ENCODE measurements around the gene C10orf62.
A peak's percentile ranks its signal among the peaks of the same experiment; 100 is the strongest.

Gene C10orf62, protein sequence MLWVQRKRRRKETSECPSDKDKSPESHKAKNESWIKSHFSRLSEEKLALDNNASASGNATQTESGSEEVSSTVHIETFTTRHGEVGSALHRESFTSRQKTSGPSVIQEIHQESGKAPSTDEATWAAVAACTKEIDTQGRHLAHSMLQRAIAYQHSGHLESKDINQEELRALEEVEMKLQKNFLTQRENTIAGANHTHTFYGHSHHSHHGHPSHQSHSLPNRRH

DNA sequence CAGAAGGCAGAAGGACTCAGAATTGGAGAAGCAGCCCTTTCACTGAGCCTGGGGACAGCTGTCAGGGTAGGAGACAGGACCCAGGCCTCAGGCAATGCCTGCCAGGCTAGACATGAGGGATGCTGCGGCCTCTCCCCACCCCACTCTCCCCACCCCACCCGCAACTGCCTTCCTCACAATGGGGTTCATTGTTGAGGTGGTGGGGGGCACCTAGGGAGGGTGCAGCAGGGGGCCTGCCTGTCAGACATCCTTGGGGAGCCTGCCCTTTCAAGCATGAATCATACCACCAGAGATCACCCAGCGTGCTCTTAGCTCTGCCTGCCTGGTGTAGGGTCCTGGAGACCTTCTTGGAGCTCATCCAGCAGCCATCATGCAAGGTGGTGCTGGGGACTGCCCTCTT is at the start of gene C10orf62:
Gene C10orf62, plus strand, starts transcription at position 243 of the 400 bp plus-strand sequence. CDS start 177 bp downstream, outside the sequence.
- H3K36me3 ChIP-seq (ENCODE audit: insufficient read depth, low read length) = no peaks in the 10 kb centered on the region
- no peaks in the 10 kb centered on the region for H3K4me1 ChIP-seq (ENCODE audit: insufficient read depth, low read length)
- no peak within 1 kb of the TSS for H3K9ac ChIP-seq (ENCODE audit: low read depth, low read length)
- H3K9me3 ChIP-seq (ENCODE audit: control insufficient read depth, insufficient read depth, low read length) = no peaks in the 10 kb centered on the region

DNA sequence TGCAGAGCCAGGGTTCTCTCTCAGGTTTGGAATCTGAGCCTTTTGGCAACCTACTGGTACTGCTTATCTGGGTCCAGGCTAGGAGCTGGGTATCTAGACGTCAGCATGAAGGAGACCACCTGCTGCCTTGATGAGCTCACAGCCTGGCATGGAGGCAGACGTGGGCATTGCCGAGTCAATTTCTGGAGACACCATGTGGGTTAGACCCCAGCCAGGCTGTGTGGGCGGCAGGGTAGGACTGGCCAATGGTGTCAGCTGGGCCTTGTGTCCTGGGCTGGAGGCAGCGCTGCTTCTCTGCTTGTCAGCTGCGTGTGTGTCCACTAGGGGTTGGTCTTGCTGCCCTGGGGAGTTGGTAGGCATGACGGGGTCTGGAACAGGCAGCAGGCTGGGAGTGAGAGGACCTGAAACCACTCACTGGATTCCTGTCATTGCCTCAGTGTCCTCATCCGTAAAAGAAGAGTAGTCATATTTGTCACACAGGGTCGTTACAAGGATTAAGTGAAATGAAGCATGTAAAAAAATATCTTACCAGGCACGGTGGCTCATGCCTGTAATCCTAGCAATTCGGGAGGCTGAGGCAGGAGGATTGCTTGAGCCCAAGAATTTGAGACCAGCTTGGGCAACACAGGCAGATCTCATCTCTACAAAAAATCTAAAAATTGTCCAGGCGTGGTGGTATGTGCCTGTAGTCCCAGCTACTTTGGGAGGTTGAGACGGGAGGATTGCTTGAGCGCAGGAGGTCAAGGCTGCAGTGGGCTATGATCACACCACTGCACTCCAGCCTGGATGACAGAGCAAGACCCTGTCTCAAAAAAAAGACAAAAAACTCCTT is 48.6 kb upstream of the C10orf62 start:
- H3K36me3 ChIP-seq (ENCODE audit: insufficient read depth, low read length) = no peaks in the 10 kb centered on the region
- H3K9ac ChIP-seq (ENCODE audit: low read depth, low read length) = no peak overlapping the region
- peaks cover 42% of the 10 kb centered on the region for H3K4me1 ChIP-seq (ENCODE audit: insufficient read depth, low read length)
- H3K9me3 ChIP-seq (ENCODE audit: control insufficient read depth, insufficient read depth, low read length) = no peaks in the 10 kb centered on the region

DNA sequence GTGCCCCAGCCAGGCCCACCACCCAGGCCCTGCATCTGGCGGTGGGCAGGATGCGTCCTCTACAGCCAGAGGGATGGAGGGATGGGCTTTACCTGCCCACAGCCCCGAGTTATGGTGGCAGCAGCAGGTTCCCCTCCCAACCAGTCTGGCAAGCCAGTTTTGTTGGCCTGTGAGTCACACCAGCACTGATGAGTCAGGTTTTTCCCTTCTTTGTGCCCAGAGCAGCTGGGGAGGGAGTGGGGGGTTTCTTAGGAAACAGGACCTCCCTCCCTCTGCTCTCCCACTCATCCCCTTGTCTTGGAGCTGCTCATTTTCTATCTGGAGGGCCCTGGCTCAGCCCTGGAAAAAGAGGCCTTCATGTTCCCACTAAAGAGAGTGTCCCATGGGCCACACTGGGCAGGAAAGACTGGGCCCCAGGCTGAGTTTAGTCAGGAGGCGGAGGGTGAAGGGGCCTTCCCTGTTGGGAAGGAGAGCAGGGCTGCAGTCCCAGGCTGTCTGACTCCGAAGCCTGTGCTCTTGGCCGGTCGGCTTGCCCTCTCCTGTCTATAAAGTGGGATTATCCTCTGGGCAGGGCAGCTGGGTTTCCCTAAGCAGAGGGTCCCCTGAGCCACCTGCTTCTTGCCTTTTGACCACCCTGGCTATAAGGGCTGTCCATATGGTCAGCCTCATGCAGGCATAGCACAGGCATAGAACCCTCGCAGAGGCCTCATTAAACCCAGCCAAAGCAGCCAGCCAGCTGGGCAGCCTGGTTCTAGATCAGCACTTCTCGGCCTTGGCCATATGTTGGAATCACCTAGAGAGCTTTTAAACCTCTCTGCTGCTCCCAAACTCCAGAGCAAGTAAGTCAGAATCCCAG is 47.1 kb upstream of the C10orf62 start:
- H3K9ac ChIP-seq (ENCODE audit: low read depth, low read length) = peak overlapping the region; percentile 5; the same call in 1 of the 2 replicates
- H3K36me3 ChIP-seq (ENCODE audit: insufficient read depth, low read length) = no peaks in the 10 kb centered on the region
- peaks cover 45% of the 10 kb centered on the region for H3K4me1 ChIP-seq (ENCODE audit: insufficient read depth, low read length)
- H3K9me3 ChIP-seq (ENCODE audit: control insufficient read depth, insufficient read depth, low read length) = no peaks in the 10 kb centered on the region

GRCh38 chr10:97543025-97543546 is 46.4 kb upstream of the C10orf62 start:
- peaks cover 45% of the 10 kb centered on the region for H3K4me1 ChIP-seq (ENCODE audit: insufficient read depth, low read length)
- no peak overlapping the region; the same call in 1 of the 2 replicates for H3K9ac ChIP-seq (ENCODE audit: low read depth, low read length)
- no peaks in the 10 kb centered on the region for H3K36me3 ChIP-seq (ENCODE audit: insufficient read depth, low read length)
- no peaks in the 10 kb centered on the region for H3K9me3 ChIP-seq (ENCODE audit: control insufficient read depth, insufficient read depth, low read length)

DNA sequence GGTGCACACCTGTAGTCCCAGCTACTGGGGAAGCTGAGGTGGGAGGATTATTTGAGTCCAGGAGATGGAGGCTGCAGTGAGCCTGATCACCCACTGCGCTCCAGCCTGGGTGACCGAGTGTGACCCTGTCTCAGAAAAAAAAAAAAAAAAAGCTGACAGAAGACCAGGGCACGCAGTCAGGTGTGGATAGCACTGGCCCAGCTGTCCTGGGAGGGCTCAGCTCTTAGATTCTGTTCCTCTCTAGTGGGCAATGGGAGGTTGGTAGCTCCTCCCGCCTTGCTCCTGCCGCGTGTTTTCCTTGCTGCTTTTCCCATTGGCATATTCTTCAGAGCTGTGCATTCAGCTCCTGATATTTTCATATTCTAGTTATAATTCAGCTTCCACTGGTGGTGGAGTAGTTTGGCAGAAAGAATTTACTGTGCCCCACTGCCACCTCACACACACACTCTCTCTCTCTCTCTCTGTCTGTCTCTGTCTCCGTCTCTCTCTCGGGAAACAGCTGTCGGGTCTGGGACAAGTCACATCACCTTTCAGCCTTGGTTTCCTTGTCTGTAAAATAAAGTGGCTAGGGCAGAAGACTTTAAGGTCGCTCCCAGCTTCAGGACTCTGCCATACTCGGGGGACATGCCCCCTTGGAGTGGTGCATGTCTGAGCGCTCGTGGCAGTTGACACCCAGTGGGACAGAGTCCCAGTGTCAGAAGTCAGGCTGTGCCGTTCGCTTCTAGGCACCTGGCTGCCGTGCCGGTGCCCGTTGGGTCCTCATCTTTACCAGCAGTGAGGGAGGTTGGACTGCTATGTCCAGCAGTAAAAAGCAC is 42.9 kb upstream of the C10orf62 start:
- H3K9ac ChIP-seq (ENCODE audit: low read depth, low read length) = no peak overlapping the region
- H3K9me3 ChIP-seq (ENCODE audit: control insufficient read depth, insufficient read depth, low read length) = no peaks in the 10 kb centered on the region
- H3K36me3 ChIP-seq (ENCODE audit: insufficient read depth, low read length) = no peaks in the 10 kb centered on the region
- peaks cover 40% of the 10 kb centered on the region for H3K4me1 ChIP-seq (ENCODE audit: insufficient read depth, low read length)

GRCh38 chr10:97547271-97547600 is 42.3 kb upstream of the C10orf62 start:
- Histone ChIP-seq H3K9me3 (ENCODE audit: control insufficient read depth, insufficient read depth, low read length) (no peaks in the 10 kb centered on the region), H3K36me3 (ENCODE audit: insufficient read depth, low read length) (no peaks in the 10 kb centered on the region), H3K4me1 (ENCODE audit: insufficient read depth, low read length) (peaks cover 40% of the 10 kb centered on the region), H3K9ac (ENCODE audit: low read depth, low read length) (no peak overlapping the region)

GRCh38 chr10:97547962-97548361 is 41.6 kb upstream of the C10orf62 start:
- Histone ChIP-seq H3K9ac (ENCODE audit: low read depth, low read length) (no peak overlapping the region), H3K36me3 (ENCODE audit: insufficient read depth, low read length) (no peaks in the 10 kb centered on the region), H3K9me3 (ENCODE audit: control insufficient read depth, insufficient read depth, low read length) (no peaks in the 10 kb centered on the region), H3K4me1 (ENCODE audit: insufficient read depth, low read length) (peaks cover 33% of the 10 kb centered on the region)

GRCh38 chr10:97548828-97549455 is 40.6 kb upstream of the C10orf62 start:
- no peaks in the 10 kb centered on the region for H3K9me3 ChIP-seq (ENCODE audit: control insufficient read depth, insufficient read depth, low read length)
- H3K9ac ChIP-seq (ENCODE audit: low read depth, low read length) = no peak overlapping the region
- no peaks in the 10 kb centered on the region for H3K36me3 ChIP-seq (ENCODE audit: insufficient read depth, low read length)
- peaks cover 28% of the 10 kb centered on the region for H3K4me1 ChIP-seq (ENCODE audit: insufficient read depth, low read length)

- H3K4me1 ChIP-seq (ENCODE audit: insufficient read depth, low read length) = peaks cover 29% of the 10 kb centered on the region
- H3K36me3 ChIP-seq (ENCODE audit: insufficient read depth, low read length) = no peaks in the 10 kb centered on the region
- no peaks in the 10 kb centered on the region for H3K9me3 ChIP-seq (ENCODE audit: control insufficient read depth, insufficient read depth, low read length)
- no peak overlapping the region; the same call in 1 of the 2 replicates for H3K9ac ChIP-seq (ENCODE audit: low read depth, low read length)
Observed at GRCh38 chr10:97549587-97550322, 39.8 kb upstream of the C10orf62 start.

DNA sequence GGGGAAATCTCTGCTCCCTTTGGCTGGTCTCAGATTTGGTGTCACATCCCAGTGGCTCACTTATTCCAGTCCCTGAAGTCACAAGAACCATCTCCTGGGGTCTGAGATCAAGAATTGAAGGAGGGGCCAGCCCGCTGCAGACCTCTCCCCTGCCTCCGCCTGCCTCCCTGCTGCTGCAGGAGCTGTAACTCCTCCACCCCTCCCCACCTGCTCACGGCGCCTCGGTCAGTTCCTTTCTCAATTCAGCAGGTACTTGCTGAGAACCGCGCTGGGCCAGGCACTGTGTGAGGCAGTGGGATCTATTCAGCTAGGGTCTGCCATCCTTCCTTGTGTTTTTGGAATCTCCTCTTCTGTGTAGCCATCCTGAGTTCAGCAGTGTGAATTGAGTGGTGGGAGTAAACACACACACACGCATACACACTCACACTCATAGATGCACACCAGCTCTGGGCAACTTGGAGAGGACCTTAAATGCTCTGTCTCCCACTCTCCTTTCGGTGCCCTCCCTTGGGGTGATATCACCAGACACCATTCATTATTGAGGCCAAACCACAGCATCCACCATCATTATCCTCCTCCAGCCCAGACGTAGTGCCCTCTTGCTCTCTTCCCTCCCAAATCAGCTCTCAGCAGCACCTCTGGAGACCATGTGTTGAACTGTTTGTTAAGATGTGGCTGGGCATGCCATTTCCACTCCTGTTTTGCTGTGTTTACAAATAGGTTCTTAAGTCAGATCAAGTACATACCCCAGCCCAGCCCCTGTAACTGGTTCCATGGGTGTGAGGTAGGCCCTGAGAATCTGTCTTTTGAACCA is 39.0 kb upstream of the C10orf62 start:
- peaks cover 29% of the 10 kb centered on the region for H3K4me1 ChIP-seq (ENCODE audit: insufficient read depth, low read length)
- no peaks in the 10 kb centered on the region for H3K36me3 ChIP-seq (ENCODE audit: insufficient read depth, low read length)
- H3K9ac ChIP-seq (ENCODE audit: low read depth, low read length) = no peak overlapping the region
- 0 out of 2 replicates have a peak, but pooled peaks cover 5% of the 10 kb centered on the region for H3K9me3 ChIP-seq (ENCODE audit: control insufficient read depth, insufficient read depth, low read length)

GRCh38 chr10:97551271-97551670 is 38.2 kb upstream of the C10orf62 start:
- Histone ChIP-seq H3K4me1 (ENCODE audit: insufficient read depth, low read length) (peaks cover 29% of the 10 kb centered on the region), H3K9me3 (ENCODE audit: control insufficient read depth, insufficient read depth, low read length) (0 out of 2 replicates have a peak, but pooled peaks cover 5% of the 10 kb centered on the region), H3K9ac (ENCODE audit: low read depth, low read length) (no peak overlapping the region), H3K36me3 (ENCODE audit: insufficient read depth, low read length) (no peaks in the 10 kb centered on the region)

DNA sequence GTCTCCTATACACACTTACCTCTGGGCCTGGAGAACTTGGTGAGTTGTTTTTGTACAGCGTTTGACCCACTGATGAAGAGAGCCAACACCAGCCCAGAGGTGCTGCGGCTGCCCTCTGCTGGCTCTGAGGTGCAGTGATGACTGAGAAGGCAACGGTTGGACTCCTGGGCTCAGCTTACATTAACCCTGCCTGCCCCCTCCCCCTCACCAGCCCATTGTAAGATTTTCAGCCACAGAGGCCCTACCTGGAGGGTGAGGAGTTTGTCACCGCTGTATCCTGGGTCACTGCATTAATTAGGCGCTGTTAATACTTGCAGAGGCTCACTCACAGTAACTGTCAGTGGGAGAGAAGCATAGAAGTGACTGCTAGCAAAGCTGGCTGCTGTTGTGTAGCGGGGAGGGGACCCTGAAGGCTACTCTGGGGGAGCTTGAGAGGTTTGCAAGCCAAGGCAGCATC is 35.9 kb upstream of the C10orf62 start:
- Histone ChIP-seq H3K9ac (ENCODE audit: low read depth, low read length) (no peak overlapping the region), H3K36me3 (ENCODE audit: insufficient read depth, low read length) (no peaks in the 10 kb centered on the region), H3K9me3 (ENCODE audit: control insufficient read depth, insufficient read depth, low read length) (0 out of 2 replicates have a peak, but pooled peaks cover 5% of the 10 kb centered on the region), H3K4me1 (ENCODE audit: insufficient read depth, low read length) (peaks cover 26% of the 10 kb centered on the region)

All from ES-I3 (cell line).